SK-N-SH (cell line): Measurements from ENCODE around the gene GPC5. TPM values are rescaled to one million over a fixed set of nuclear protein-coding genes. Genes with fewer than 3 reads are reported as not detected.

Experiments used
- CTCF ChIA-PET: fragments of 300-600, 350-600 bp; formaldehyde crosslinking; extraction: SDS; loops from one replicate; lab custom pipeline; 2021; lab: Yijun Ruan, JAX
- POLR2A ChIA-PET: fragments of 350-600 bp; sonication (Branson Sonifier 250); formaldehyde crosslinking; extraction: SDS; loops from one replicate; lab custom pipeline; 2020; ENCODE audit warnings: antibody characterized with exemption, inconsistent platforms; lab: Yijun Ruan, JAX
- DNase-seq: peaks from one replicate; pipeline ENCODE4 v3.0.0; 2012
- H2AFZ ChIP-seq: fragments of 200-600 bp; sonication (generic); 2 replicates; pipeline ENCODE4 v1.8.1; 2016; ENCODE audit warnings: antibody characterized with exemption, mild to moderate bottlenecking, low read depth
- H3F3A ChIP-seq: fragments of 200-600 bp; sonication (generic); replicated peaks from 2 replicates; pipeline ENCODE3; 2016; ENCODE audit warnings: antibody characterized with exemption, mild to moderate bottlenecking; ENCODE audit not compliant: insufficient read depth
- H3K27ac ChIP-seq, 2 experiments: fragments of 200-500 bp in 1 of 2; fragments of 200-600 bp in 1 of 2; sonication (Bioruptor generic) in 1 of 2; sonication (generic), shearing (Covaris generic) in 1 of 2; 2 replicates each; pipeline versions ENCODE4 v1.5.1 to v1.6.1; 2014 to 2016; ENCODE audit warnings: low read depth in 2 of 2, inconsistent platforms in 1 of 2, low read length in 1 of 2, mild to moderate bottlenecking in 1 of 2, mixed read lengths in 1 of 2
- H3K27me3 ChIP-seq: fragments of 200-600 bp; sonication (generic), shearing (Covaris generic); 2 replicates; pipeline ENCODE4 v1.6.1; 2016; ENCODE audit warnings: mixed run types; ENCODE audit not compliant: insufficient read depth
- H3K36me3 ChIP-seq, 2 experiments: fragments of 200-500 bp in 1 of 2; fragments of 200-600 bp in 1 of 2; sonication (Bioruptor generic) in 1 of 2; sonication (generic) in 1 of 2; replicated peaks in 1 of 2; 2 replicates each; pipeline versions ENCODE3 to v1.5.1; 2014 to 2016; ENCODE audit warnings: low read length in 1 of 2, mild to moderate bottlenecking in 1 of 2; ENCODE audit not compliant: insufficient read depth in 2 of 2, control insufficient read depth in 1 of 2
- H3K4me1 ChIP-seq, 2 experiments: fragments of 200-500 bp in 1 of 2; fragments of 200-600 bp in 1 of 2; sonication (Bioruptor generic) in 1 of 2; sonication (generic), shearing (Covaris generic) in 1 of 2; 2 replicates each; pipeline versions ENCODE4 v1.5.1 to v1.6.1; 2014 to 2016; ENCODE audit warnings: low read depth in 1 of 2, low read length in 1 of 2, mixed run types in 1 of 2; ENCODE audit not compliant: insufficient read depth in 2 of 2, control insufficient read depth in 1 of 2
- H3K4me2 ChIP-seq: fragments of 200-600 bp; sonication (generic), shearing (Covaris generic); 2 replicates; pipeline ENCODE4 v1.6.1; 2017; ENCODE audit warnings: mixed run types
- H3K4me3 ChIP-seq, 2 experiments: fragments of 200-500 bp in 1 of 2; fragments of 200-600 bp in 1 of 2; sonication (Bioruptor generic) in 1 of 2; sonication (generic), shearing (Covaris generic) in 1 of 2; 2 replicates each; pipeline versions ENCODE4 v1.5.1 to v1.8.1; 2014 to 2016; ENCODE audit warnings: low read depth in 2 of 2, inconsistent platforms in 1 of 2, low read length in 1 of 2, mild to moderate bottlenecking in 1 of 2, mixed read lengths in 1 of 2, moderate library complexity in 1 of 2
- H3K79me2 ChIP-seq: fragments of 200-600 bp; sonication (generic); 2 replicates; pipeline ENCODE4 v1.8.1; 2017; ENCODE audit warnings: mild to moderate bottlenecking; ENCODE audit not compliant: insufficient read depth
- H3K9ac ChIP-seq: fragments of 200-600 bp; sonication (generic); 2 replicates; pipeline ENCODE4 v1.6.1; 2017; ENCODE audit warnings: mixed run types
- H3K9me2 ChIP-seq: fragments of 200-600 bp; sonication (generic); 2 replicates; pipeline ENCODE4 v1.6.1; 2017; ENCODE audit warnings: mixed run types
- H3K9me3 ChIP-seq: fragments of 200-600 bp; sonication (generic); 2 replicates; pipeline ENCODE4 v1.6.1; 2017; ENCODE audit warnings: mixed run types, mild to moderate bottlenecking, moderate library complexity
- H4K20me1 ChIP-seq: fragments of 200-600 bp; sonication (generic); 2 replicates; pipeline ENCODE4 v1.6.1; 2017; ENCODE audit warnings: mild to moderate bottlenecking, mixed run types; ENCODE audit not compliant: insufficient read depth
- CTCF ChIP-seq: fragments of 200-600 bp; sonication (generic); IDR thresholded peaks from 2 replicates; pipeline ENCODE4 v1.6.1; 2017; ENCODE audit warnings: antibody characterized with exemption, mild to moderate bottlenecking, moderate library complexity
- ELF1 ChIP-seq: IDR thresholded peaks from 2 replicates; pipeline ENCODE4 v1.4.0; 2012
- FOSL2 ChIP-seq: IDR thresholded peaks from 2 replicates; pipeline ENCODE4 v1.4.0; 2012; ENCODE audit warnings: low read depth, mild to moderate bottlenecking, moderate library complexity, borderline replicate concordance
- FOXJ3 ChIP-seq: sonication (generic); formaldehyde crosslinking; IDR thresholded peaks from 2 replicates; pipeline ENCODE4 v1.5.1; 2020; ENCODE audit warnings: mild to moderate bottlenecking, missing genetic modification reagents
- FOXM1 ChIP-seq: IDR thresholded peaks from 2 replicates; pipeline ENCODE4 v1.4.0; 2012; ENCODE audit warnings: low read depth, mild to moderate bottlenecking
- GATA2 ChIP-seq: sonication (generic); formaldehyde crosslinking; IDR thresholded peaks from 2 replicates; pipeline ENCODE4 v1.5.0; 2020; ENCODE audit warnings: mild to moderate bottlenecking, missing genetic modification reagents
- IRF3 ChIP-seq: fragments of 150-350 bp; IDR thresholded peaks from 2 replicates; pipeline ENCODE4 v1.6.1; 2016; ENCODE audit warnings: mild to moderate bottlenecking, low read depth, low read length
- JUND ChIP-seq: IDR thresholded peaks from 2 replicates; pipeline ENCODE4 v1.4.0; 2012
- MAX ChIP-seq: IDR thresholded peaks from 2 replicates; pipeline ENCODE4 v1.4.0; 2012; ENCODE audit warnings: low read depth
- MEF2A ChIP-seq: IDR thresholded peaks from 2 replicates; pipeline ENCODE4 v1.4.0; 2012; ENCODE audit warnings: low read depth, borderline replicate concordance
- PBX3 ChIP-seq: IDR thresholded peaks from 2 replicates; pipeline ENCODE4; 2012
- RCOR1 ChIP-seq: fragments of 150-350 bp; IDR thresholded peaks from 2 replicates; pipeline ENCODE4 v1.6.1; 2017; ENCODE audit warnings: antibody characterized with exemption, low read length
- REST ChIP-seq: IDR thresholded peaks from 2 replicates; pipeline ENCODE4 v1.6.1; 2012; ENCODE audit warnings: mild to moderate bottlenecking, low read depth, low read length, moderate library complexity
- SIN3A ChIP-seq: IDR thresholded peaks from 2 replicates; pipeline ENCODE4 v1.6.1; 2012; ENCODE audit warnings: low read depth, mild to moderate bottlenecking, low read length, moderate library complexity, borderline replicate concordance
- TCF12 ChIP-seq: IDR thresholded peaks from 2 replicates; pipeline ENCODE4 v1.4.0; 2012
- USF2 ChIP-seq: fragments of 150-350 bp; IDR thresholded peaks from 2 replicates; pipeline ENCODE4 v1.6.1; 2017; ENCODE audit warnings: antibody characterized with exemption, low read length, low read depth, borderline replicate concordance
- YY1 ChIP-seq: IDR thresholded peaks from 2 replicates; pipeline ENCODE4 v1.4.0; 2012; ENCODE audit warnings: low read depth, mild to moderate bottlenecking
- WGBS: methylation state at CpG from one replicate; pipeline ENCODE4 v1.1.6; 2017; ENCODE audit warnings: low lambda C conversion rate; 5-methylcytosine and 5-hydroxymethylcytosine counted together
- polyA plus RNA-seq, 3 experiments: library from polyadenylated mRNA; depleted of rRNA; stranded (reverse); fragments of >200 nt; gene quantifications; 2 replicates each; pipeline ENCODE4 v1.2.3, GENCODE V29; 2012

Gene GPC5
- polyA plus RNA-seq, 1 of the 3 experiments (the other 2 are of a cell fraction): 0.03 TPM

- TF ChIP-seq YY1 (no peak), ELF1 (no peak), FOXJ3 (CRISPR knock-in tag) (no peak), MAX (no peak), TCF12 (no peak), USF2 (no peak), FOSL2 (no peak), SIN3A (no peak), FOXM1 (no peak), IRF3 (no peak), PBX3 (no peak)
Measured at GRCh38 chr13:91464336-91464735, 65.9 kb downstream of the GPC5 start (continued).

- CTCF ChIA-PET: interaction anchor here (0.7 kb wide), 1 partner anchor 20 kb away, joined by 3 read pairs; no protein-coding TSS in a partner anchor
- H4K20me1 ChIP-seq: no peaks in the 10 kb centered on the region
- no peak overlapping the region for H3K27ac ChIP-seq
- no peaks in the 10 kb centered on the region for H3K36me3 ChIP-seq
- 54% methylated on average over 3 of the region's 3 CpGs for WGBS
- H3K9me3 ChIP-seq: no peaks in the 10 kb centered on the region
- no peak overlapping the region for H3K4me2 ChIP-seq
- no peak for DNase-seq
- no peak overlapping the region for H3K9ac ChIP-seq
- TF ChIP-seq CTCF (no peak), RCOR1 (no peak), MAX (no peak), FOXJ3 (CRISPR knock-in tag) (no peak), REST (no peak), GATA2 (CRISPR knock-in tag) (no peak), MEF2A (no peak), JUND (no peak), FOXM1 (no peak)
- H2AFZ ChIP-seq: no peak overlapping the region
- H3K79me2 ChIP-seq: no peaks in the 10 kb centered on the region
- H3K9me2 ChIP-seq: no peaks in the 10 kb centered on the region
- H3K27me3 ChIP-seq: no peaks in the 10 kb centered on the region
- H3F3A ChIP-seq: no peaks in the 10 kb centered on the region
- H3K4me1 ChIP-seq: no peaks in the 10 kb centered on the region
- POLR2A ChIA-PET: no interaction called here
- H3K4me3 ChIP-seq: no peak overlapping the region
Measured at GRCh38 chr13:91467236-91467635, 68.8 kb downstream of the GPC5 start.
